Calu3 (cell line): ENCODE results near the gene SKI. TPM values are rescaled to one million over a fixed set of nuclear protein-coding genes. Genes with fewer than 3 reads are reported as not detected.

Source experiments
- BruUV-seq: library from RNA; stranded (reverse); fragments of 400-500 nt; replicated peaks from 2 replicates; lab custom pipeline; 2021; lab: Mats Ljungman, UMichigan
- CTCF ChIA-PET: fragments of 300-600 bp; sonication (Branson Sonifier 250); formaldehyde crosslinking; loops from one replicate; lab custom pipeline; 2022; ENCODE audit warnings: antibody characterized with exemption; lab: Charles Lee
- DNase-seq: peaks from one replicate; pipeline ENCODE4 v3.0.0; 2022
- H3K27ac Mint-ChIP-seq: one replicate; pipeline ENCODE4 v1.8.0; 2022; ENCODE audit warnings: mixed read lengths; ENCODE audit not compliant: unreplicated experiment
- H3K27me3 Mint-ChIP-seq: one replicate; pipeline ENCODE4 v1.8.0; 2022; ENCODE audit warnings: mixed read lengths; ENCODE audit not compliant: unreplicated experiment
- H3K36me3 Mint-ChIP-seq: one replicate; pipeline ENCODE4 v1.8.0; 2022; ENCODE audit warnings: mild to moderate bottlenecking, moderate library complexity, mixed read lengths; ENCODE audit not compliant: insufficient read depth, unreplicated experiment
- H3K4me1 Mint-ChIP-seq: one replicate; pipeline ENCODE4 v1.8.0; 2022; ENCODE audit warnings: mild to moderate bottlenecking, low read depth, mixed read lengths; ENCODE audit not compliant: unreplicated experiment
- H3K4me3 Mint-ChIP-seq: one replicate; pipeline ENCODE4 v1.8.0; 2022; ENCODE audit warnings: mild to moderate bottlenecking, low read depth, moderate library complexity, mixed read lengths; ENCODE audit not compliant: unreplicated experiment
- H3K9me3 Mint-ChIP-seq: one replicate; pipeline ENCODE4 v1.8.0; 2022; ENCODE audit warnings: low read depth, mixed read lengths; ENCODE audit not compliant: unreplicated experiment
- intact Hi-C: fragments of 100-400 bp; cut with micrococcal nuclease; formaldehyde crosslinking; loops from one replicate; pipeline ENCODE4 v1.10.0; 2022; ENCODE audit not compliant: unreplicated experiment
- total RNA-seq: library from RNA; stranded (reverse); gene quantifications from 2 replicates; pipeline ENCODE4 v1.2.3, GENCODE V29; 2022
- TF ChIP-seq, protein P1 (sequence below): fragments of 200-600 bp; IDR thresholded peaks from one replicate; pipeline ENCODE4 v1.8.0; 2022; ENCODE audit warnings: antibody characterized with exemption; ENCODE audit not compliant: unreplicated experiment

Gene SKI
- total RNA-seq, 1 experiment from 2014 or later, result 33.8 TPM

DNA sequence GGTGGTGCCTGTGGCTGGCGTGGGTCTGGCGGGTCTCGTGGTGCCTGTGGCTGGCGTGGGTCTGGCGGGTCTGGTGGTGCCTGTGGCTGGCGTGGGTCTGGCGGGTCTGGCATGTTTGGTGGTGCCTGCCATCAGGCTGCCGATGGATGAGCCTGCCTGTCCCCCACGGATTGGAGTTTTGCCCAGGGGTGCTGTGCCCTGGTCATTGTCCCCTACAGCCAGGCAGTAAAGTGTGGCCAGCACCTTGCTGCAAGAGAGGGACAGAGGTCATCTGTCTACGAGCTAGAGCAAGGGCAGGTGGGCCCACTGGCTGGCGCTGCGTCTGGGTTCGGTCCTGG, 41.8 kb downstream of the SKI start:
- Mint-ChIP-seq H3K9me3 (no peaks in the 10 kb centered on the region), H3K4me3 (no peak overlapping the region), H3K27ac (no peak overlapping the region), H3K36me3 (no peaks in the 10 kb centered on the region), H3K4me1 (no peaks in the 10 kb centered on the region), H3K27me3 (no peaks in the 10 kb centered on the region)
- TF ChIP-seq, protein P1, sequence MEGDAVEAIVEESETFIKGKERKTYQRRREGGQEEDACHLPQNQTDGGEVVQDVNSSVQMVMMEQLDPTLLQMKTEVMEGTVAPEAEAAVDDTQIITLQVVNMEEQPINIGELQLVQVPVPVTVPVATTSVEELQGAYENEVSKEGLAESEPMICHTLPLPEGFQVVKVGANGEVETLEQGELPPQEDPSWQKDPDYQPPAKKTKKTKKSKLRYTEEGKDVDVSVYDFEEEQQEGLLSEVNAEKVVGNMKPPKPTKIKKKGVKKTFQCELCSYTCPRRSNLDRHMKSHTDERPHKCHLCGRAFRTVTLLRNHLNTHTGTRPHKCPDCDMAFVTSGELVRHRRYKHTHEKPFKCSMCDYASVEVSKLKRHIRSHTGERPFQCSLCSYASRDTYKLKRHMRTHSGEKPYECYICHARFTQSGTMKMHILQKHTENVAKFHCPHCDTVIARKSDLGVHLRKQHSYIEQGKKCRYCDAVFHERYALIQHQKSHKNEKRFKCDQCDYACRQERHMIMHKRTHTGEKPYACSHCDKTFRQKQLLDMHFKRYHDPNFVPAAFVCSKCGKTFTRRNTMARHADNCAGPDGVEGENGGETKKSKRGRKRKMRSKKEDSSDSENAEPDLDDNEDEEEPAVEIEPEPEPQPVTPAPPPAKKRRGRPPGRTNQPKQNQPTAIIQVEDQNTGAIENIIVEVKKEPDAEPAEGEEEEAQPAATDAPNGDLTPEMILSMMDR, result no peak
- CTCF ChIA-PET, result no interaction called here
- DNase-seq, result no peak
- no TSS peak for BruUV-seq
- intact Hi-C loops, result no loop called here

DNA sequence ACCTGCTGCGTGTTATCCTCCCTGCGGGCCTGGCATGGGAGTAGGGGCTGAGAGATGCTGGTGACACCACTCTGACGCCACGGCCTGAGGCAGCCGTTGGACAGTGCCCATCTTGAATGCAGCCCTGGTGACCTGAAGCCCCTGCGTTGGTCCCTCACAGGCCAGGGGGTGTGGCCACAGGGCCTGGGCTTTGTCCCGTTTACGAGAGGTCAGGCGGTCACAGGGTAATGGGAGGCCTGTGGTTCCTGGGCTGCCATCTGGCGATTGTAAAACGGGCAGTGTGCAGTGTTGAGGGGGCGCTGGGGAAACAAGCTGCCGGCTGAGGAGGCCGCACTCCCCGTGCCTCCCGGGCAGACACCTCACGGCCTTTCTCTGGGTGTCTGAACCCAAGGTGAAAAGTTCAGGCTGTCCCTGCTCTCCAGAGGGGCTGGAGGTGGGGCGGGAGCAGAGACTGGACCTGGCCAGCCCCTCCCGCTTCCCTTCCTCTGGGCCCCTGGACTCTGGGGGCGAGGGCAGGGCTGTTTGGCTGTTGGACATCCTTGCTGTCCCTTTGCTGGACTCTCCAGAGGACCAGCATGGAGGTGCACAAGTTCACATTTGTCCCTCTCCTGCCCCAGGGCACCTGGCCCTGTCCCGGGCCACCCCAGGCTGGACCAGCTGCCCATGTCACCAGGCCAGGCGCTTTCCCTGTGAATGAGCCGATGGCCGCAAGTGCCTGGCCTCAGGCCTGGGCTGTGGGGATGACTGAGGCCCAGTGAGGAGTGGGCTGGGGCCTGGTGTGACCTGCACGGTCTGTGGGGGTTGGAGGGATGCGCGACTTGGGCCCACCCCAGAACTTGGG, 42.4 kb downstream of the SKI start:
- TF ChIP-seq, protein P1, result no peak
- intact Hi-C loops, result no loop called here
- no peaks in the 10 kb centered on the region for H3K4me1 Mint-ChIP-seq
- H3K4me3 Mint-ChIP-seq, result no peak overlapping the region
- no peaks in the 10 kb centered on the region for H3K36me3 Mint-ChIP-seq
- H3K27me3 Mint-ChIP-seq, result no peaks in the 10 kb centered on the region
- BruUV-seq, result no TSS peak
- H3K27ac Mint-ChIP-seq, result no peak overlapping the region
- no peaks in the 10 kb centered on the region for H3K9me3 Mint-ChIP-seq
- DNase-seq, result no peak
- CTCF ChIA-PET, result no interaction called here

DNA sequence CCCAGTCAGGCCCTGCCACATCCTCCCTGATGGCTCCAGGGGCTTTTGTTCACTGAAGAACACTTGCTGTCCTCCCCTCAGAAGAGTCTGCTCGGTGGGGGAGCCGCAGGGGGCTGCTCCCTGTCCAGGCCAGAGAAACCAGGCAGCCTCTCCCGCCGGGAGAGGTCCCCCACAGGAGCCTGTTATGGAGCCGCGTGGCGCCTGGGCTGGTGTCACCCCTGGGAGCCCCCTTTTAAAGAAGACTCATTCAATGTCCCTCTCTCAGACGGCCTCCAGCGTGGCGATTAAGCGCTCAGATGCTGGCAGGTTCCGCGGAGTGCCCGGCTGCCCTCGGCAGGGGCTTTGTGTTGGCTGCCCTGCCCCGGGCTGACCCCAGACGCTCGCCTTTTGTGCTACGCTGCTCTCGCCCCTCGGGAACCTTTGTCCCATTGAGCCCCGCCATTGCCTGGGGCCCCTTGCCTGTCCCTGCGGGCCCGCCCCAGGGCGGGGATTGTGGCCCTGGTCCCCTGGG, 43.1 kb downstream of the SKI start:
- no peaks in the 10 kb centered on the region for H3K9me3 Mint-ChIP-seq
- intact Hi-C loops, result no loop called here
- no peaks in the 10 kb centered on the region for H3K4me1 Mint-ChIP-seq
- H3K36me3 Mint-ChIP-seq, result no peaks in the 10 kb centered on the region
- CTCF ChIA-PET, result no interaction called here
- no peaks in the 10 kb centered on the region for H3K27me3 Mint-ChIP-seq
- TF ChIP-seq, protein P1, result no peak
- H3K4me3 Mint-ChIP-seq, result no peak overlapping the region
- no peak for DNase-seq
- H3K27ac Mint-ChIP-seq, result no peak overlapping the region
- no TSS peak for BruUV-seq

GRCh38 chr1:2271841-2272655, 43.9 kb downstream of the SKI start:
- Mint-ChIP-seq H3K9me3 (no peaks in the 10 kb centered on the region), H3K27ac (no peak overlapping the region), H3K36me3 (no peaks in the 10 kb centered on the region), H3K4me1 (no peaks in the 10 kb centered on the region), H3K27me3 (no peaks in the 10 kb centered on the region), H3K4me3 (no peak overlapping the region)
- CTCF ChIA-PET, result no interaction called here
- BruUV-seq, result no TSS peak
- TF ChIP-seq, protein P1, result no peak
- DNase-seq, result no peak
- intact Hi-C loops, result no loop called here
